Measurements from ENCODE around the gene UTS2B.

GRCh38 chr3:191314109-191314728 lies 16.1 kb downstream of the UTS2B start:
- TF ChIP-seq FOXA1 (IDR thresholded peaks at IDR 0.05), result no peak
- no peak for TF ChIP-seq FOXA1 (CRISPR knock-in tag; IDR thresholded peaks at IDR 0.05)
- no peak for TF ChIP-seq ZNF652 (CRISPR knock-in tag; IDR thresholded peaks at IDR 0.05; ENCODE audit: borderline replicate concordance, low read depth)
- no peak for TF ChIP-seq SP2 (CRISPR knock-in tag; IDR thresholded peaks at IDR 0.05)
- TF ChIP-seq CTCF (CRISPR knock-in tag; IDR thresholded peaks at IDR 0.05), result no peak
- TF ChIP-seq ZNF274 (CRISPR knock-in tag; IDR thresholded peaks at IDR 0.05), result no peak
